ENCODE results near the gene KRT33B. TPM values are rescaled to one million over a fixed set of nuclear protein-coding genes. Genes with fewer than 3 reads are reported as not detected.

The KRT33B gene
- total RNA-seq, 1 experiment from 2014 or later = not detected

GRCh38 chr17:41416479-41416878 is 46.9 kb upstream of the KRT33B start:
- Histone ChIP-seq H3T11ph (ENCODE audit: low read length) (no peak overlapping the region), H3K79me2 (ENCODE audit: insufficient read depth, low read length) (no peaks in the 10 kb centered on the region), H3K4me2 (ENCODE audit: insufficient read depth, insufficient read length, low read length) (no peak overlapping the region), H3K4me1 (ENCODE audit: insufficient read depth, low read length) (peaks cover 4% of the 10 kb centered on the region), H3K56ac (ENCODE audit: insufficient read length, low read depth, low read length) (no peak overlapping the region), H2AFZ (ENCODE audit: low read length) (no peak overlapping the region), H4K5ac (ENCODE audit: insufficient read length, low read depth, low read length) (no peak overlapping the region), H3K18ac (ENCODE audit: insufficient read length, low read depth, low read length) (no peak overlapping the region), H3K4ac (ENCODE audit: low read depth, low read length) (no peak overlapping the region), H2AK5ac (ENCODE audit: insufficient read length, low read length) (no peak overlapping the region), H3K23ac (ENCODE audit: insufficient read length, low read depth, low read length) (no peak overlapping the region), H4K20me1 (ENCODE audit: control insufficient read depth, insufficient read depth, insufficient read length) (no peaks in the 10 kb centered on the region), H2BK20ac (ENCODE audit: low read depth, low read length, poor library complexity, severe bottlenecking) (no peak overlapping the region), H4K8ac (replicated peaks; ENCODE audit: insufficient read length, low read depth, low read length) (no peak overlapping the region), H2BK15ac (ENCODE audit: low read depth, low read length) (no peak overlapping the region), H3K14ac (ENCODE audit: insufficient read depth, low read length) (no peak overlapping the region), H3K9me3 (ENCODE audit: control insufficient read depth, low read depth, low read length) (no peaks in the 10 kb centered on the region), H3K79me1 (ENCODE audit: insufficient read depth, low read depth, low read length, poor library complexity, severe bottlenecking) (no peaks in the 10 kb centered on the region), H3K27ac (ENCODE audit: insufficient read length, low read depth, low read length) (no peak overlapping the region), H2BK5ac (ENCODE audit: insufficient read length, low read length) (no peak overlapping the region), H3K27me3 (ENCODE audit: insufficient read depth, low read length) (no peaks in the 10 kb centered on the region), H2BK120ac (ENCODE audit: low read depth, low read length, poor library complexity, severe bottlenecking) (no peak overlapping the region), H3K9ac (ENCODE audit: extremely low read depth, insufficient read length, low read length) (no peak overlapping the region), H4K91ac (ENCODE audit: insufficient read length, low read depth, low read length) (no peak overlapping the region), H3K23me2 (ENCODE audit: insufficient read length, low read depth, low read length, poor library complexity, severe bottlenecking) (no peaks in the 10 kb centered on the region), H2BK12ac (ENCODE audit: insufficient read length, low read depth, low read length) (no peak overlapping the region)
- no peak for TF ChIP-seq CTCF (conservative IDR thresholded peaks at IDR 0.05)
- Mint-ChIP-seq H3K4me3 (no peak overlapping the region), H3K27me3 (ENCODE audit: low read depth) (peaks cover 5% of the 10 kb centered on the region; the same call in 1 of the 2 replicates), H3K4me1 (peaks cover 30 to 33% of the 10 kb centered on the region in 2 experiments), H3K27ac (no peak overlapping the region), H3K36me3 (ENCODE audit: insufficient read depth in 1 of 3, low read depth in 3 of 3) (no peaks in the 10 kb centered on the region), H3K9me3 (no peaks in the 10 kb centered on the region)
- DNase-seq = no peak
- no CpG with 5 or more reads among the region's 5 CpGs for WGBS (ENCODE audit: extremely low coverage, insufficient read length, low lambda C conversion rate)

Data from H9 (cell line).